NOMO-1 treated with dmso at 0.1 percent for 144 hours (cell line): ENCODE measurements around the gene LILRA6.
"Not testable (repeated sequence)": the region's sequence is repeated elsewhere in the genome, so short reads cannot be mapped to it uniquely, and the experiment has no call there.

Source experiments
- DNase-seq: peaks from one replicate; lab custom pipeline; 2025; ENCODE audit not compliant: unreplicated experiment; lab: John Stamatoyannopoulos, UW

LILRA6 gene

GRCh38 chr19:54242646-54243045 lies at the start of gene LILRA6:
Gene LILRA6, minus strand, starts transcription at chr19:54242790.
- DNase-seq: not testable (repeated sequence)

GRCh38 chr19:54289160-54289559 lies 46.6 kb upstream of the LILRA6 start:
- DNase-seq: not testable (repeated sequence)

GRCh38 chr19:54287456-54287855 lies 44.9 kb upstream of the LILRA6 start:
- DNase-seq: no peak

GRCh38 chr19:54286283-54286682 lies 43.7 kb upstream of the LILRA6 start:
- not testable (repeated sequence) for DNase-seq

- DNase-seq: not testable (repeated sequence)
Measured at GRCh38 chr19:54285427-54286056, 43.0 kb upstream of the LILRA6 start.

GRCh38 chr19:54282686-54283470 lies 40.3 kb upstream of the LILRA6 start:
- no peak for DNase-seq

- not testable (repeated sequence) for DNase-seq
Measured at GRCh38 chr19:54281729-54282075, 39.1 kb upstream of the LILRA6 start.

GRCh38 chr19:54281007-54281728 lies 38.6 kb upstream of the LILRA6 start, which contains the start of gene LILRB2:
Gene LILRB2, minus strand, starts transcription at chr19:54281110. Its CDS starts 614 bp downstream, at chr19:54280496.
- peak; percentile 46 for DNase-seq

GRCh38 chr19:54280441-54280840 lies 37.9 kb upstream of the LILRA6 start:
- DNase-seq: peak; percentile 41

GRCh38 chr19:54280025-54280424 lies 37.4 kb upstream of the LILRA6 start:
- DNase-seq: not testable (repeated sequence)

- no peak for DNase-seq
Measured at GRCh38 chr19:54279406-54279962, 36.9 kb upstream of the LILRA6 start.

- DNase-seq: not testable (repeated sequence)
Measured at GRCh38 chr19:54278571-54279195, 36.1 kb upstream of the LILRA6 start.

- not testable (repeated sequence) for DNase-seq
Measured at GRCh38 chr19:54278056-54278455, 35.5 kb upstream of the LILRA6 start.

GRCh38 chr19:54277111-54277615 lies 34.6 kb upstream of the LILRA6 start:
- DNase-seq: not testable (repeated sequence)

GRCh38 chr19:54275951-54276350 lies 33.4 kb upstream of the LILRA6 start:
- no peak for DNase-seq

GRCh38 chr19:54274516-54274915 lies 31.9 kb upstream of the LILRA6 start:
- not testable (repeated sequence) for DNase-seq

- no peak for DNase-seq
Measured at GRCh38 chr19:54273821-54274220, 31.2 kb upstream of the LILRA6 start.

GRCh38 chr19:54272181-54272580 lies 29.6 kb upstream of the LILRA6 start:
- DNase-seq: not testable (repeated sequence)

GRCh38 chr19:54271587-54271986 lies 29.0 kb upstream of the LILRA6 start:
- not testable (repeated sequence) for DNase-seq

GRCh38 chr19:54271106-54271505 lies 28.5 kb upstream of the LILRA6 start:
- DNase-seq: peak; percentile 26

GRCh38 chr19:54268936-54269335 lies 26.3 kb upstream of the LILRA6 start:
- DNase-seq: no peak
